OCI-LY7 (cell line): Measurements from ENCODE around the gene KCNMA1. TPM values are rescaled to one million over a fixed set of nuclear protein-coding genes. Genes with fewer than 3 reads are reported as not detected.

Experiments used
- BruUV-seq: library from RNA; stranded (reverse); fragments of 400-500 nt; replicated peaks from 2 replicates; lab custom pipeline; 2021; lab: Mats Ljungman, UMichigan
- CTCF ChIA-PET: fragments of 300-600 bp; sonication (Branson Sonifier 250); formaldehyde crosslinking; loops from one replicate; lab custom pipeline; 2022; ENCODE audit warnings: antibody characterized with exemption; ENCODE audit not compliant: unreplicated experiment; lab: Charles Lee
- POLR2A ChIA-PET: fragments of 300-600 bp; sonication (Branson Sonifier 250); formaldehyde crosslinking; loops from one replicate; lab custom pipeline; 2022; ENCODE audit warnings: antibody characterized with exemption; lab: Charles Lee
- DNase-seq: peaks from one replicate; pipeline ENCODE4 v3.0.0-alpha.2; 2015; ENCODE audit warnings: low spot score
- H2AFZ ChIP-seq: fragments of 200-600 bp; sonication (generic), shearing (Covaris generic); 2 replicates; pipeline ENCODE4 v1.6.1; 2014; ENCODE audit warnings: mild to moderate bottlenecking, antibody characterized with exemption, low read length, moderate library complexity
- H3K27ac ChIP-seq: fragments of 200-600 bp; sonication (generic); 2 replicates; pipeline ENCODE4 v1.5.1; 2014; ENCODE audit warnings: mixed run types, low read depth, mild to moderate bottlenecking, moderate library complexity, low read length, inconsistent platforms; ENCODE audit not compliant: poor library complexity, severe bottlenecking
- H3K36me3 ChIP-seq: fragments of 200-600 bp; sonication (generic); 2 replicates; pipeline ENCODE4 v1.6.1; 2014; ENCODE audit warnings: mild to moderate bottlenecking, antibody characterized with exemption, low read length, moderate library complexity, mixed read lengths; ENCODE audit not compliant: insufficient read depth
- H3K4me1 ChIP-seq: fragments of 200-600 bp; sonication (generic); 2 replicates; pipeline ENCODE4 v1.5.1; 2014; ENCODE audit warnings: mild to moderate bottlenecking, low read length; ENCODE audit not compliant: insufficient read depth, poor library complexity, severe bottlenecking
- H3K4me2 ChIP-seq: fragments of 200-600 bp; sonication (generic); 2 replicates; pipeline ENCODE4 v1.6.1; 2014; ENCODE audit warnings: mild to moderate bottlenecking, low read length
- H3K4me3 ChIP-seq: fragments of 200-600 bp; sonication (generic); 2 replicates; pipeline ENCODE4 v1.5.1; 2014; ENCODE audit warnings: mild to moderate bottlenecking, low read depth, low read length; ENCODE audit not compliant: poor library complexity, severe bottlenecking
- H3K79me2 ChIP-seq: fragments of 200-600 bp; sonication (generic); 2 replicates; pipeline ENCODE4 v1.6.1; 2016; ENCODE audit warnings: low read depth, mild to moderate bottlenecking, low read length, moderate library complexity, mixed read lengths; ENCODE audit not compliant: insufficient read depth
- H3K9me2 ChIP-seq: fragments of 200-600 bp; sonication (generic); 2 replicates; pipeline ENCODE4 v1.6.1; 2016; ENCODE audit warnings: mild to moderate bottlenecking, low read length, mixed read lengths; ENCODE audit not compliant: insufficient read depth
- H3K9me3 ChIP-seq: fragments of 200-600 bp; sonication (generic); 2 replicates; pipeline ENCODE4 v1.6.1; 2014; ENCODE audit warnings: mild to moderate bottlenecking, mixed run types, low read length, mixed read lengths
- H4K20me1 ChIP-seq: fragments of 200-600 bp; sonication (generic); 2 replicates; pipeline ENCODE4 v1.6.1; 2014; ENCODE audit warnings: mild to moderate bottlenecking, antibody characterized with exemption, low read length, moderate library complexity, mixed read lengths; ENCODE audit not compliant: insufficient read depth
- CTCF ChIP-seq: fragments of 200-600 bp; sonication (generic); conservative IDR thresholded peaks from 2 replicates; pipeline ENCODE4 v1.5.1; 2014; ENCODE audit warnings: mild to moderate bottlenecking, antibody characterized with exemption, low read length, moderate library complexity, mixed read lengths
- EZH2phosphoT487 ChIP-seq: fragments of 200-600 bp; sonication (generic); IDR thresholded peaks from 2 replicates; pipeline ENCODE4 v1.6.1; 2018; ENCODE audit warnings: low read depth, borderline replicate concordance, mild to moderate bottlenecking, mixed run types, antibody characterized with exemption, low read length, moderate library complexity, mixed read lengths
- intact Hi-C: fragments of 100-400 bp; cut with micrococcal nuclease; formaldehyde crosslinking; loops from one replicate; pipeline ENCODE4 v1.10.0; 2022; ENCODE audit not compliant: unreplicated experiment
- total RNA-seq, 2 experiments: library from RNA; depleted of rRNA in 1 of 2; stranded (reverse); fragments of >200 nt in 1 of 2; shearing (Covaris generic) in 1 of 2; gene quantifications; 2 replicates each; pipeline ENCODE4 v1.2.3, GENCODE V29; 2014 to 2022

Gene KCNMA1
- total RNA-seq, 2 experiments from 2014 or later, result not detected

DNA sequence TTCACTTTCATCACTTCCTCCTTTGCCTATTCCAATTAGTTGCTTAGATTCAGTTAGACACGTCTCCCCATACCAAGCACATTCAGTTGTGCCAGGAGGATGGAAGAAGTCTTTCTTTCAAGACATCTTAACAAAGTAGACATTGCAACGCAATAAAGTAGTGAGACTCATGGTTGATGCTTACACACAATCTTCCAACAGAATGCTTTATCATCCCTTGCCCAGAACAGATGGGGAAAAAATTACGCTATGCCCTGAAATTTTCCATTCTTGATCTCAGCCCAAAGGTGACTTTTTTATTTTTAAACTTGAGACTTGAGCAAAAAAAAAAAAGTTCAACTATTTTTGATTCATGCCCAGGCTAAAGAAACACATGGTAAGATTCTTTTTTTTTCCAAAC is 74.9 kb downstream of the KCNMA1 start:
- H3K9me2 ChIP-seq, result no peaks in the 10 kb centered on the region
- BruUV-seq, result no TSS peak
- no peaks in the 10 kb centered on the region for H3K79me2 ChIP-seq
- H2AFZ ChIP-seq, result no peak overlapping the region
- POLR2A ChIA-PET, result interaction anchor here (0.7 kb wide), 3 partner anchors 58 to 61 kb away, joined by 3 to 4 read pairs (median 3); no protein-coding TSS in a partner anchor
- no peak for DNase-seq
- H3K27ac ChIP-seq, result no peak overlapping the region
- intact Hi-C loops, result no loop called here
- no peaks in the 10 kb centered on the region for H3K9me3 ChIP-seq
- no peaks in the 10 kb centered on the region for H3K4me1 ChIP-seq
- TF ChIP-seq CTCF, result no peak
- TF ChIP-seq EZH2phosphoT487, result no peak
- no peak overlapping the region for H3K4me3 ChIP-seq
- no peaks in the 10 kb centered on the region for H3K36me3 ChIP-seq
- CTCF ChIA-PET, result no interaction called here
- H4K20me1 ChIP-seq, result no peaks in the 10 kb centered on the region
- H3K4me2 ChIP-seq, result no peak overlapping the region

DNA sequence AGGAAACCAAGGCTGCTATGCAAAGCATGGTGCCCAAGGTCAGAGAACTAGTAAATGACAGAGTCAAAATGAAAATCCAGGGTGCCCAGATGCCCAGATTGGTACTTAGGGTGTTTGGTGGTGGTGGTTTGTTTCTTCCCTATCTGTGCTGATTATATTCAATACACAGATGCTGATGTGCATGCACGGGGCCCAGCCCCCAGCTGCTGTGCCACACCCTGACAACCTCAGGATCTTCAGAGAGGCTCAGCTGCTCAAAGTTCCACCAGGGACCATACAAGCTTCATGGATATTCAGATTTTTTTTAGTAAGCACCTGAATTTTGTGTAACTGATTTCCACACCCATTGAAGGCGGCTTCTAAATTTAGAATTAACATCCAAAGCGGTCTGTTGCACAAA is 75.6 kb downstream of the KCNMA1 start:
- Histone ChIP-seq H3K36me3 (no peaks in the 10 kb centered on the region), H3K4me2 (no peak overlapping the region), H4K20me1 (no peaks in the 10 kb centered on the region), H3K27ac (no peak overlapping the region), H3K4me1 (no peaks in the 10 kb centered on the region), H3K79me2 (no peaks in the 10 kb centered on the region), H3K9me3 (no peaks in the 10 kb centered on the region), H3K4me3 (no peak overlapping the region), H2AFZ (no peak overlapping the region), H3K9me2 (no peaks in the 10 kb centered on the region)
- BruUV-seq, result no TSS peak
- DNase-seq, result no peak
- ChIA-PET CTCF (no interaction called here), POLR2A (no interaction called here)
- intact Hi-C loops, result no loop called here
- TF ChIP-seq CTCF (no peak), EZH2phosphoT487 (no peak)

DNA sequence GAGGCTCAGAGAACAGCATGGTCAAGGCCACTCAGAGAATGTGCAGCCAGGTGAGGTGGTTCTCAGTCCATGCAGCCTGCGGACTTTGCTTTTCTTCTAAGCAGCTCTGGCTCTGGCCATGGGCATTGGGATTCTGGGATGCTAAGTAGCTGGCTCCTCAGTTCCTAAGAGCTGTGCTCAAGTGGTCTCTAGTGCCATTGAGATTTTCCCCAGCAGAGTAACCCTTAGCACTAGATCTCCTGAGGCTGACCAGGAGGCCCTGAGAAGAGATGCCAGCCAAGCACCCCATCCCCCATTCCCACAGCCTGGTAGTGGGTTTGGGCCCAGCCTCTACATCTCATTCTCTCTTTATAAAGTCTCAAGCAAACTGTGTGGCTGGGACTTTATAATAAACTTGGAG is 77.1 kb downstream of the KCNMA1 start:
- H3K4me1 ChIP-seq, result no peaks in the 10 kb centered on the region
- POLR2A ChIA-PET, result no interaction called here

More for the DNA sequence above, 77.1 kb downstream of the KCNMA1 start:
- H3K9me2 ChIP-seq, result no peaks in the 10 kb centered on the region
- H3K79me2 ChIP-seq, result no peaks in the 10 kb centered on the region
- CTCF ChIA-PET, result no interaction called here
- H4K20me1 ChIP-seq, result no peaks in the 10 kb centered on the region
- no peak overlapping the region for H3K27ac ChIP-seq
- H3K4me3 ChIP-seq, result no peak overlapping the region
- TF ChIP-seq EZH2phosphoT487 (no peak), CTCF (no peak)
- H3K9me3 ChIP-seq, result no peaks in the 10 kb centered on the region
- no peaks in the 10 kb centered on the region for H3K36me3 ChIP-seq
- no peak for DNase-seq
- no peak overlapping the region for H3K4me2 ChIP-seq
- no peak overlapping the region for H2AFZ ChIP-seq
- intact Hi-C loops, result no loop called here
- no TSS peak for BruUV-seq
